Transverse colon (tissue), 4 donors: Measurements from ENCODE around the gene DHX34. TPM values are rescaled to one million over a fixed set of nuclear protein-coding genes. Genes with fewer than 3 reads are reported as not detected.

ENCODE experiments used
- DNase-seq: peaks from one replicate; pipeline ENCODE4 v3.0.0-alpha.2; 2019
- H3K27ac ChIP-seq, 4 donors: fragments of 200-600 bp; sonication (generic); 2 replicates each; pipeline ENCODE4 v1.5.1; 2016 to 2018; ENCODE audit warnings: inconsistent platforms in 4 of 4
- H3K27me3 ChIP-seq: fragments of 200-600 bp; sonication (generic); 2 replicates; pipeline ENCODE4 v1.5.1; 2017; ENCODE audit warnings: inconsistent platforms
- H3K36me3 ChIP-seq, 4 donors: fragments of 200-600 bp; sonication (generic); 2 replicates each; pipeline ENCODE4 v1.5.1; 2017 to 2019; ENCODE audit warnings: inconsistent platforms in 4 of 4
- H3K4me1 ChIP-seq, 4 donors: fragments of 200-600 bp; sonication (generic); 2 replicates each; pipeline ENCODE4 v1.5.1; 2017 to 2020; ENCODE audit warnings: inconsistent platforms in 4 of 4
- H3K4me3 ChIP-seq, 4 donors: fragments of 200-600 bp; sonication (generic); 1 replicate in 1 of 4; 2 replicates in 3 of 4; pipeline versions ENCODE4 v1.5.1 to v1.6.1; 2017 to 2019; ENCODE audit warnings: inconsistent platforms in 4 of 4
- H3K9me3 ChIP-seq, 2 donors: fragments of 200-600 bp; sonication (generic); 2 replicates each; pipeline ENCODE4 v1.5.1; 2017 to 2019; ENCODE audit warnings: inconsistent platforms in 2 of 2
- CTCF ChIP-seq, 5 experiments: fragments of 200-600 bp in 3 of 5; fragments of 450-650 bp in 2 of 5; sonication (generic) in 3 of 5; IDR thresholded peaks; 1 replicate in 2 of 5; 2 replicates in 3 of 5; pipeline ENCODE4 v1.5.1; 2016 to 2017; ENCODE audit warnings: antibody characterized with exemption in 5 of 5, inconsistent platforms in 3 of 5, mild to moderate bottlenecking in 2 of 5, moderate library complexity in 1 of 5
- POLR2A ChIP-seq: fragments of 450-650 bp; IDR thresholded peaks from one replicate; pipeline ENCODE4 v1.6.1; 2016; ENCODE audit warnings: antibody characterized with exemption, mild to moderate bottlenecking, moderate library complexity
- POLR2AphosphoS5 ChIP-seq, 3 donors: sonication (generic); formaldehyde crosslinking; IDR thresholded peaks; one replicate each; pipeline ENCODE4 v1.6.1; 2016; ENCODE audit warnings: antibody characterized with exemption in 3 of 3
- WGBS, 2 donors: methylation state at CpG; one replicate each; pipeline ENCODE4 v1.1.5; 2018; ENCODE audit warnings: low coverage in 1 of 2; 5-methylcytosine and 5-hydroxymethylcytosine counted together
- in situ Hi-C, 4 donors: fragments of 200-750 bp; cut with MboI; loops; one replicate each; pipeline versions ENCODE4 v1.15.0 to v1.15.1; 2017; ENCODE audit warnings: low sequenced_read_pairs in 3 of 4, low pct_ligation_motif_present in 1 of 4, low pct_unique_long_range_greater_than_20kb in 1 of 4
- intact Hi-C: fragments of 100-400 bp; cut with DNase I; formaldehyde crosslinking; loops from one replicate; pipeline ENCODE4 v1.15.1; 2023; ENCODE audit warnings: low total_unique reads
- total RNA-seq, 4 donors: library from RNA; depleted of rRNA; stranded (reverse); fragments of >200 nt; gene quantifications; one replicate each; pipeline ENCODE4 v1.1.0, GENCODE V29; 2016

The DHX34 gene
- total RNA-seq, 4 donors from 2014 or later: 12.4 to 30.3 (median 21.3) TPM

GRCh38 chr19:47430041-47430802 lies 81.1 kb downstream of the DHX34 start:
- peaks cover 78% of the 10 kb centered on the region for H3K27me3 ChIP-seq
- DNase-seq: peak; percentile 64
- intact Hi-C loops: no loop called here
- peaks cover 6 to 33% (median 27%) of the 10 kb centered on the region in 4 donors for H3K4me1 ChIP-seq
- no peaks in the 10 kb centered on the region for H3K9me3 ChIP-seq
- in situ Hi-C loops: loop anchor here in 2 of 4 donors (10.0 kb wide), 2 partner anchors 85 to 275 kb away; partner anchors contain the start of gene NAPA (in 1 of the 2)
- no peak for TF ChIP-seq POLR2A
- TF ChIP-seq CTCF (IDR thresholded peaks at IDR 0.05): peak; percentile 2 to 60 (median 34)
- H3K27ac ChIP-seq: no peak overlapping the region
- H3K4me3 ChIP-seq: peak overlapping the region in 1 of 4 donors; percentile 35
- H3K36me3 ChIP-seq: no peaks in the 10 kb centered on the region
- WGBS, 2 donors: 0 to 9% methylated on average over 1 to 50 of the region's 69 CpGs

GRCh38 chr19:47432091-47432490 lies 83.0 kb downstream of the DHX34 start:
- no peak for DNase-seq
- no peak overlapping the region for H3K27ac ChIP-seq
- no peak for TF ChIP-seq POLR2AphosphoS5 (IDR thresholded peaks at IDR 0.05)
- no peak for TF ChIP-seq POLR2A
- peaks cover 6 to 33% (median 27%) of the 10 kb centered on the region in 4 donors for H3K4me1 ChIP-seq
- 81% methylated on average over 18 of the region's 18 CpGs; no CpG with 5 or more reads in 1 of the 2 donors for WGBS, 2 donors
- in situ Hi-C loops (loop anchor here in 2 of 4 donors (10.0 kb wide), 2 partner anchors 83 to 273 kb away; partner anchors contain the start of gene NAPA (in 1 of the 2)), intact Hi-C loops (no loop called here)
- no peaks in the 10 kb centered on the region for H3K36me3 ChIP-seq
- H3K9me3 ChIP-seq: no peaks in the 10 kb centered on the region
- H3K4me3 ChIP-seq: no peak overlapping the region
- H3K27me3 ChIP-seq: peaks cover 74% of the 10 kb centered on the region

Other genes with a start within 250 kb of the DHX34 start
- 10 to 100 TPM; 25.4 to 32.2 (median 28.0) TPM for gene ZC3H4, start 235.5 kb upstream of the DHX34 start, total RNA-seq
- gene SAE1, start 218.5 kb upstream of the DHX34 start, total RNA-seq: 10 to 100 TPM; 27.3 to 85.4 (median 51.8) TPM
- 10 to 100 TPM; 10.9 to 31.0 (median 14.4) TPM for gene BBC3, start 118.1 kb upstream of the DHX34 start, total RNA-seq
- 10 to 100 TPM; 20.9 to 27.5 (median 22.4) TPM for gene CCDC9, start 92.8 kb upstream of the DHX34 start, total RNA-seq
- gene INAFM1, start 74.4 kb upstream of the DHX34 start, total RNA-seq: 10 to 100 TPM in 2 of 4 donors, 1 to 10 TPM in 2; 7.2 to 17.2 (median 9.6) TPM
- gene C5AR1, start 39.5 kb upstream of the DHX34 start, total RNA-seq: 1 to 10 TPM in 3 of 4 donors, under 1 TPM in 1; 0.60 to 9.0 (median 5.3) TPM
- 1 to 10 TPM in 2 of 4 donors, under 1 TPM in 1, not detected in 1; 0.64 to 4.9 (median 2.0) TPM for gene C5AR2, start 17.1 kb upstream of the DHX34 start, total RNA-seq
- gene MEIS3, start 70.2 kb downstream of the DHX34 start, total RNA-seq: 10 to 100 TPM in 1 of 4 donors, 1 to 10 TPM in 2, not detected in 1; 2.3 to 56.5 (median 7.1) TPM
- 10 to 100 TPM in 2 of 4 donors, 1 to 10 TPM in 1, under 1 TPM in 1; 0.82 to 36.4 (median 9.6) TPM for gene SLC8A2, start 122.6 kb downstream of the DHX34 start, total RNA-seq
- gene KPTN, start 134.9 kb downstream of the DHX34 start, total RNA-seq: 1 to 10 TPM in 3 of 4 donors, not detected in 1; 2.2 to 5.7 (median 3.3) TPM
- gene NAPA, start 165.7 kb downstream of the DHX34 start, total RNA-seq: 100 to 1,000 TPM in 3 of 4 donors, 10 to 100 TPM in 1; 94.8 to 138 (median 114) TPM
- under 1 TPM in 1 of 4 donors, not detected in 3; 0.16 TPM for gene ZNF541, start 223.8 kb downstream of the DHX34 start, total RNA-seq